ENCODE measurements around the gene GLI2.

The GLI2 gene

DNA sequence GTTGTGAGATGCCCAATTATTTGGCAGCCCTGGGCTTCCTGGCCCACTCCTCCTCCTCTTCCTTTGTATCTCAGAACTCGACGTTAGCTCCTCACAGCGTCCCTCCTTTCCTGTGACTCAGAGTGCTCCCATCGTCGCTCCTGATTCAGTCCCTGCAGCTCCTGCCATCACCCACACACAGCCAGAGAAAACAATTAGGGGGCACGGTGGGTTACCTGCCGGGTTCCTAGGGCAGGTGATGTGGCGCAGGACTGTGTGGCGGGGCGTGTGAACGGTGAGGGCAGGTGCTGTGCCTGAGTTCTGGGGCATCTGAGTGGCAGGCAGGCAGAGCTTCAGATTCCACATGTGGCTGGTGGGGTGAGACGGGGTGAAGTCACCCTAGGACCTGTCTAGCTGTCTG, 42.6 kb downstream of the GLI2 start:
- no peaks in the 10 kb centered on the region for H3K36me3 ChIP-seq
- peaks cover 9% of the 10 kb centered on the region for H3K4me1 ChIP-seq
- H3K9me3 ChIP-seq = no peaks in the 10 kb centered on the region
- TF ChIP-seq CTCF (IDR thresholded peaks at IDR 0.05; ENCODE audit: low read depth, low read length) = no peak
- no peak overlapping the region for H3K4me3 ChIP-seq (ENCODE audit: low read depth, low read length)
- no peak for DNase-seq
- no peaks in the 10 kb centered on the region for H3K27me3 ChIP-seq

- Histone ChIP-seq H3K36me3 (no peaks in the 10 kb centered on the region), H3K4me1 (peaks cover 18% of the 10 kb centered on the region), H3K4me3 (ENCODE audit: low read depth, low read length) (no peak overlapping the region), H3K9me3 (no peaks in the 10 kb centered on the region), H3K27me3 (no peaks in the 10 kb centered on the region)
- DNase-seq = no peak
- no peak; the same call in 1 of the 2 replicates for TF ChIP-seq CTCF (IDR thresholded peaks at IDR 0.05; ENCODE audit: low read depth, low read length)
These were observed 44.2 kb downstream of the GLI2 start for GRCh38 chr2:120779781-120780283.

DNA sequence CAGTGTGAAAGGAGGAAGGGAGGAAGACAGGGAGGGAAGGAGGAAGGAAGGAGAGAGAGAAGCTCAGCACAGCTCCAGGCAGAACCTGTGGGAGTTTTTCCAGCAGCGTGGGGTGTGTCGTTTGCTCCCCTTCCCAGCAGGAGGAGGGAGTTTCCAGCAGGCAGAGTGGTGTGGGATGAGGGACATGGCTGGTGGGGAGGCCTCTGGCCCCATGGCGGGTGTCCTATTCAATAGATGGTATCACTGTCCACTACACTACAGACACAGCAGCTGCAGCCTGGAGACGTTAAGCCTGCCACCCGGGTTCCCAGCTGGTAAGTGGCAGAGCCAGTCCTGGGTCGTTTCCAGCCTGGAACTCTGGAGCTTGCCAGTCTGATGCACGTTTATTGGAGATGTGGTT, 44.7 kb downstream of the GLI2 start:
- Histone ChIP-seq H3K4me1 (peaks cover 18% of the 10 kb centered on the region), H3K9me3 (no peaks in the 10 kb centered on the region), H3K27me3 (no peaks in the 10 kb centered on the region), H3K36me3 (no peaks in the 10 kb centered on the region), H3K4me3 (ENCODE audit: low read depth, low read length) (no peak overlapping the region)
- TF ChIP-seq CTCF (IDR thresholded peaks at IDR 0.05; ENCODE audit: low read depth, low read length) = no peak; the same call in 1 of the 2 replicates
- peak; percentile 41 for DNase-seq

DNA sequence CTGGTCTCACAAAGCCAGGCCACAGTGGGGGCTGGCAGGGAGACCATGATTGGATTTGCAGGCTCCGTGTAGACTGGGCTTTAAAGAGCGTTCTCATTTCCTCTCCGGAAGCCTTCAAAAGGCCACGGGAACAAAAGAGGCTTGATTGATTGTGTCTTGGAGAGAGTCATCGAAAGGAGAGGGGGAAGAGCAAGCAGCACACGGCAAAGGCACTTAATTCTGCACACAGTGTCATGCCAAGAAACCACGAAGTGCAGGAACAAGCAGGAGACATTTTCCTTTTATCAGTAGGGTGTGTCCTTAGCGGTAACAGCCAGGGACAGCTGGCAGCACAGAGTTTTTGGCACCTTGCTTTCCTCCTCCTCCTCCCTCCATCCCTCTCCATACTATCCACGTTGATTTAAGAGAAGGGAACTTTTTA, 47.7 kb downstream of the GLI2 start:
- no peak for DNase-seq
- no peak for TF ChIP-seq CTCF (IDR thresholded peaks at IDR 0.05; ENCODE audit: low read depth, low read length)
- Histone ChIP-seq H3K4me3 (ENCODE audit: low read depth, low read length) (no peak overlapping the region), H3K9me3 (no peaks in the 10 kb centered on the region), H3K4me1 (peaks cover 18% of the 10 kb centered on the region), H3K36me3 (no peaks in the 10 kb centered on the region), H3K27me3 (no peaks in the 10 kb centered on the region)

- Histone ChIP-seq H3K36me3 (no peaks in the 10 kb centered on the region), H3K4me3 (ENCODE audit: low read depth, low read length) (no peak overlapping the region), H3K9me3 (no peaks in the 10 kb centered on the region), H3K4me1 (peaks cover 18% of the 10 kb centered on the region), H3K27me3 (no peaks in the 10 kb centered on the region)
- DNase-seq = peak; percentile 54
- TF ChIP-seq CTCF (IDR thresholded peaks at IDR 0.05; ENCODE audit: low read depth, low read length) = no peak
These were observed 48.3 kb downstream of the GLI2 start for GRCh38 chr2:120783969-120784372.

Measured in BE2C (cell line).